HG03066 (cell line): ENCODE measurements around the gene FAM25C.
"Not testable (repeated sequence)": the region's sequence is repeated elsewhere in the genome, so short reads cannot be mapped to it uniquely, and the experiment has no call there.

Experiments
- ATAC-seq: cut with Tn5 transposase; IDR thresholded peaks from one replicate; pipeline ENCODE4 v1.9.1; 2021; ENCODE audit warnings: low read depth; ENCODE audit not compliant: unreplicated experiment

Gene FAM25C

DNA sequence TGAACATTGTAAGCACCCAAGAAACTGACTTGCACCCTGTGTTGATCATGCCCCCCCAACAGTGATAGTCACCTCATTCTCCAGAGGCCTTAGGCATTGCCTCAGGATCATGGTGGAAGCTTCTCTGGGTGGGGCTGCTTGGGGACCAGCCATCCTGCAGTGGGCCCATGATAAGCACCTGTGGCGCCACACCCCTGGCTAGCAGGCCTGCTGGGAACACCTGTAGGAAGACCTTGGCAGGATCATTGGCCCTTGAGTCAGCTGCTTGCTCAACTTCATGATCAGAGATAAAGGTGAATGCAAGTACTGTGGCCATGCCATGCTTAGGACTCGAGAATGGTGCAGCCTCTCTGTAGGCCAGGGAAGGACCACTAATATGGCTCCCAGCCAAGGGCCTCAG lies 38.9 kb downstream of the FAM25C start:
- ATAC-seq = not testable (repeated sequence)

DNA sequence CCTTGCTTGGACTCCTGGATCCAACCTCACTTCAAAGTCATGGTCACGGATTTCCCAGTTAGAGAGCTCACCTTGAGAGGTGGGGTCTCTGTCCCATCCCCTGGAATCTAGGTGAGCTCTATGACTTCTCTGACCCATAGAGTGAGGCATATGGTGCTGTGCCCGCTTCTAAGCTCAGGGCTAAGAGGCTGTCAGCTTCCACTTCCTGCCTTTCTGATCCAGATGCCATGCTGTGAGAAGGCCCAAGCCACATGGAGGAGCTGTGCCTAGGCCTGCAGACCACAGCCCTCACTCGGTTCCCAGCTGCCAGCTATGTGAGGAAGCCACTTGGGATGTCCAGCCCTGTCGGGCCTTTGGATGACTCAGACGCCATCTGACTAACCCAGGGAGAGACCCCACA lies 39.9 kb downstream of the FAM25C start:
- not testable (repeated sequence) for ATAC-seq

DNA sequence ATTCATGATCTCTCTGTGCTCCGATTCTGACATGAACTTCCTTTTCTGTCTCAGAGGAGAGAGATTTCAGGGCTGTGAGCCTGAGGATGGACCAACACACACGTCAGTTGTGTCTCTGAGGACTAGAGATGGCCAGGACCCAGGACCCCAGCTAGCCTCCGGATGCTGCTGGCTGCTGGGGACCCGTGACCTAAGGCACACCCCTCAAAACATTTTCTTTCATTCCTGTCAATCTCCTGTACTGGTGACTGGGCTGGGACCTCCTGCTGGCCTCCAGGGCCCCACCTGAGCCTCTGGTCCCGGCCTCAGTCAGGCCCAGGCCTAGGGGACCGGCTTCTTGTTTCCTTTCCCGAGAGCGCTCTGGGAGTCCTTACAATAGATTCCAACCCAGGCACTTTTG lies 42.4 kb downstream of the FAM25C start:
- not testable (repeated sequence) for ATAC-seq

DNA sequence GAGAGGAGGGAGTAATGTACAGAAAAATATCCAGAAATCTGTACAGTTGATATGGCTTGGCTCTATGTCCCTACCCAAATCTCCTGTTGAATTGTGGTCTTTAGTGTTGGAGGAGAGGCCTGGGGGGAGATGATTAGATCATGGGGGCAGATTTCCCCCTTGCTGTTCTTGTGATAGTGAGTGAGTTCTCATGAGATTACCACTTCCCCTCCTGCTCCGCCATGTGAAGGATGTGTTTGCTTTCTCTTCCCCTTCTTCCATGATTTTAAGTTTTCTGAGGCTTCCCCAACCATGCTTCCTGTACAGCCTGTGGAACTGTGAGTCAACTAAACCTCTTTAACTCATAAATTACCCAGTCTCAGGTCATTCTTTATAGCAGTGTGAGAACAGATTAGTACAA lies 52.2 kb downstream of the FAM25C start:
- ATAC-seq = not testable (repeated sequence)
